ENCODE measurements around the gene IL1RL1. TPM values are rescaled to one million over a fixed set of nuclear protein-coding genes. Genes with fewer than 3 reads are reported as not detected.

Gene IL1RL1
- total and polyA plus RNA-seq, 2 experiments from 2014 or later, result 0.35 TPM; not detected in 1

GRCh38 chr2:102346381-102347130, 35.2 kb downstream of the IL1RL1 start:
- Histone ChIP-seq H3K9me3 (ENCODE audit: low read depth) (no peaks in the 10 kb centered on the region), H3K36me3 (ENCODE audit: low read depth) (no peaks in the 10 kb centered on the region), H3K9me2 (ENCODE audit: insufficient read depth) (no peaks in the 10 kb centered on the region), H3K79me2 (ENCODE audit: insufficient read depth) (no peaks in the 10 kb centered on the region), H3K4me2 (ENCODE audit: unreplicated experiment) (no peak overlapping the region), H3K27me3 (replicated peaks; ENCODE audit: insufficient read depth) (peaks cover 4% of the 10 kb centered on the region; the same call in 1 of the 2 replicates), H3K4me3 (no peak overlapping the region), H3K9ac (no peak overlapping the region), H3F3A (ENCODE audit: insufficient read depth) (no peaks in the 10 kb centered on the region), H3K27ac (no peak overlapping the region), H4K20me1 (ENCODE audit: insufficient read depth) (no peaks in the 10 kb centered on the region), H3K4me1 (ENCODE audit: insufficient read depth) (no peaks in the 10 kb centered on the region), H2AFZ (no peak overlapping the region)
- 83 to 85% methylated on average over 7 of the region's 7 CpGs for WGBS, 2 experiments (ENCODE audit: low coverage in 1 of 2, low lambda C conversion rate in 2 of 2, missing lambda C conversion rate in 2 of 2)
- in situ Hi-C loops (cut with MboI), result loop anchor here (10.0 kb wide), 1 partner anchor 322 kb away; no protein-coding TSS in a partner anchor
- TF ChIP-seq EZH2phosphoT487 (IDR thresholded peaks at IDR 0.05; ENCODE audit: insufficient read depth, low read depth), result no peak
- TF ChIP-seq EZH2 (IDR thresholded peaks at IDR 0.05; ENCODE audit: insufficient read depth, poor library complexity, severe bottlenecking), result no peak
- no peak for DNase-seq

GRCh38 chr2:102350137-102350793, 38.9 kb downstream of the IL1RL1 start:
- Histone ChIP-seq H2AFZ (no peak overlapping the region), H3K79me2 (ENCODE audit: insufficient read depth) (no peaks in the 10 kb centered on the region), H3K4me3 (no peak overlapping the region), H3K9me3 (ENCODE audit: low read depth) (no peaks in the 10 kb centered on the region), H3K27me3 (replicated peaks; ENCODE audit: insufficient read depth) (peaks cover 4% of the 10 kb centered on the region; the same call in 1 of the 2 replicates), H3K36me3 (ENCODE audit: low read depth) (no peaks in the 10 kb centered on the region), H3K9me2 (ENCODE audit: insufficient read depth) (no peaks in the 10 kb centered on the region), H4K20me1 (ENCODE audit: insufficient read depth) (no peaks in the 10 kb centered on the region), H3F3A (ENCODE audit: insufficient read depth) (no peaks in the 10 kb centered on the region), H3K9ac (no peak overlapping the region), H3K4me1 (ENCODE audit: insufficient read depth) (no peaks in the 10 kb centered on the region), H3K4me2 (ENCODE audit: unreplicated experiment) (no peak overlapping the region), H3K27ac (no peak overlapping the region)
- no peak for TF ChIP-seq EZH2 (IDR thresholded peaks at IDR 0.05; ENCODE audit: insufficient read depth, poor library complexity, severe bottlenecking)
- no peak for TF ChIP-seq EZH2phosphoT487 (IDR thresholded peaks at IDR 0.05; ENCODE audit: insufficient read depth, low read depth)
- 0 to 25% methylated on average over 1 of the region's 1 CpG for WGBS, 2 experiments (ENCODE audit: low coverage in 1 of 2, low lambda C conversion rate in 2 of 2, missing lambda C conversion rate in 2 of 2)
- DNase-seq, result no peak
- in situ Hi-C loops (cut with MboI), result loop anchor here (10.0 kb wide), 1 partner anchor 95 kb away; no protein-coding TSS in a partner anchor

- TF ChIP-seq EZH2 (IDR thresholded peaks at IDR 0.05; ENCODE audit: insufficient read depth, poor library complexity, severe bottlenecking) (no peak), EZH2phosphoT487 (IDR thresholded peaks at IDR 0.05; ENCODE audit: insufficient read depth, low read depth) (no peak)
- in situ Hi-C loops (cut with MboI), result loop anchor here (10.0 kb wide), 1 partner anchor 101 kb away; no protein-coding TSS in a partner anchor
- no peaks in the 10 kb centered on the region for H3K9me2 ChIP-seq (ENCODE audit: insufficient read depth)
- peak within 1 kb of the TSS; percentile 81 for H3K9ac ChIP-seq
- H3K4me3 ChIP-seq, result peak within 1 kb of the TSS; percentile 91
- H2AFZ ChIP-seq, result peak within 1 kb of the TSS; percentile 96
- no peaks in the 10 kb centered on the region for H4K20me1 ChIP-seq (ENCODE audit: insufficient read depth)
- H3K79me2 ChIP-seq (ENCODE audit: insufficient read depth), result no peaks in the 10 kb centered on the region
- 1 to 2% methylated on average over 60 to 69 of the region's 69 CpGs for WGBS, 2 experiments (ENCODE audit: low coverage in 1 of 2, low lambda C conversion rate in 2 of 2, missing lambda C conversion rate in 2 of 2)
- H3K36me3 ChIP-seq (ENCODE audit: low read depth), result no peaks in the 10 kb centered on the region
- H3F3A ChIP-seq (ENCODE audit: insufficient read depth), result no peaks in the 10 kb centered on the region
- 0 out of 2 replicates have a peak, but pooled peaks cover 4% of the 10 kb centered on the region for H3K27me3 ChIP-seq (replicated peaks; ENCODE audit: insufficient read depth)
- H3K9me3 ChIP-seq (ENCODE audit: low read depth), result no peaks in the 10 kb centered on the region
- peak; percentile 92 for DNase-seq
- H3K4me1 ChIP-seq (ENCODE audit: insufficient read depth), result no peaks in the 10 kb centered on the region
- H3K27ac ChIP-seq, result no peak within 1 kb of the TSS
- peak within 1 kb of the TSS; percentile 96 for H3K4me2 ChIP-seq (ENCODE audit: unreplicated experiment)
Observed at GRCh38 chr2:102355526-102356380, 44.4 kb downstream of the IL1RL1 start, which contains the start of gene IL18R1. IL18R1 (plus strand) TSS chr2:102355796; CDS start chr2:102362661, 6,865 bp downstream.

- Histone ChIP-seq H3K4me2 (ENCODE audit: unreplicated experiment) (peak overlapping the region; percentile 96), H3K27me3 (replicated peaks; ENCODE audit: insufficient read depth) (no peaks in the 10 kb centered on the region), H3K9me3 (ENCODE audit: low read depth) (no peaks in the 10 kb centered on the region), H3K27ac (no peak overlapping the region), H2AFZ (peak overlapping the region; percentile 96), H3K4me1 (ENCODE audit: insufficient read depth) (no peaks in the 10 kb centered on the region), H3K79me2 (ENCODE audit: insufficient read depth) (no peaks in the 10 kb centered on the region), H3F3A (ENCODE audit: insufficient read depth) (no peaks in the 10 kb centered on the region), H4K20me1 (ENCODE audit: insufficient read depth) (no peaks in the 10 kb centered on the region), H3K36me3 (ENCODE audit: low read depth) (no peaks in the 10 kb centered on the region), H3K9ac (peak overlapping the region; percentile 81), H3K4me3 (peak overlapping the region; percentile 91), H3K9me2 (ENCODE audit: insufficient read depth) (no peaks in the 10 kb centered on the region)
- no peak for DNase-seq
- in situ Hi-C loops (cut with MboI), result loop anchor here (10.0 kb wide), 1 partner anchor 102 kb away; no protein-coding TSS in a partner anchor
- TF ChIP-seq EZH2 (IDR thresholded peaks at IDR 0.05; ENCODE audit: insufficient read depth, poor library complexity, severe bottlenecking) (no peak), EZH2phosphoT487 (IDR thresholded peaks at IDR 0.05; ENCODE audit: insufficient read depth, low read depth) (no peak)
- WGBS, 2 experiments (ENCODE audit: low coverage in 1 of 2, low lambda C conversion rate in 2 of 2, missing lambda C conversion rate in 2 of 2), result 7 to 14% methylated on average over 4 to 7 of the region's 7 CpGs
Observed at GRCh38 chr2:102356381-102356712, 45.0 kb downstream of the IL1RL1 start.

Measured in GM23248 (cell line).